Measurements from ENCODE around the gene MPP1.

Gene MPP1

GRCh38 chrX:154812341-154813101, 7.2 kb upstream of the MPP1 start:
- no peak for DNase-seq

GRCh38 chrX:154809939-154810665, 4.8 kb upstream of the MPP1 start:
- no peak for DNase-seq

GRCh38 chrX:154806837-154807501, 1.7 kb upstream of the MPP1 start:
- DNase-seq, result no peak

GRCh38 chrX:154805696-154806091, 409 bp upstream of the MPP1 start:
- no peak for DNase-seq

DNA sequence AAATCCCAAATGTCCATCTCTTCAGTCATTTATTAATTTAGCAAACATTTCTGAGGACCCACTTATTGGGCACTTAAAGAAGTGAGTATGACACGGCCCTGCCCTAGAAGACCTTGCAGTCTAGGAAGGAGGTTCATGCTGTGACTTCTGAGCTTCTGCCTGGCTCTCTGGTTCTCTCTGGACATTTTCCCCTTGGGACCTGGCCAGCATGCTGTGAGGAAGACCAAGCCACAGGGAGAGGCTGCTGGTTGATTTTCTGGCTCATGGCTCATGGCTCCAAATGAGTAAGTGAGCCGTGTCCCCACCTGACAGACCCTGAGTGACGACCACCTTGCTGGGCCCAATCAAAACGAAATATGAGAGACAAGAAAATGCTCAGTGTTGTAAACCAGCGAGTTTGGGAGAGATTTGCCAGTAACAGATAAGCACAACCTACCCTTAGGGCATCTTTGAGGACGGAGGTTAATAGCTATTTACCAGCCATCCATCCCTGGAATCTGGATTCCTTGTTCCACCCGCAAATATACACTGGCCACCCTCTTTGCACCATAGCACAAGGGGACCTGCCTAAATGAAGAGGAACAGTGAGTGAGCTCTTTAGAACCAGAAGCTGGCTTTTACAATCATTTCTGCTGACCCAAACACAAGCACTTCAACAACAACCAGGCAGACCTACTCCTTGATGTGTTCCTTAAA, 876 bp downstream of the MPP1 start:
- DNase-seq, result no peak

DNA sequence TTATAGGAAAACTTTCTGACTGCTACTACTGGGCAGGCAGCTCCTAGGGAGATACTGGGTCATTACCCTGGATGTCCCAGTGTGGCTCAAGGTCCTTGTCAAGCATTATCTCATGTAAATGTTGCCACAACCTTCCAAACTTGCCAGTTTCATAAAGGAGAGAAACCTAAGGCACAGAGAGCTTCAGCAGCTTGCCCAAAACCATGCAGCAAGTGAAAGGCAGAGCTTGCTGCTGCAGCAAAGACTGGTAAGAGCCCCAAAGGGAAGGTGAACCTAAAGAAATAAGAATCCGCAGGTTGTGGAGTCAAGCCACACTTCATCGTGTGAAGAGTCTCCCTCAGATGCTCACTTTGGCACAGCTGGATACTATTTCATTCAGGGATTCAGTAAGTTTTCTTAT, 2.3 kb downstream of the MPP1 start:
- no peak for DNase-seq

- no peak for DNase-seq
These were observed 4.6 kb downstream of the MPP1 start for GRCh38 chrX:154800478-154801210.

DNA sequence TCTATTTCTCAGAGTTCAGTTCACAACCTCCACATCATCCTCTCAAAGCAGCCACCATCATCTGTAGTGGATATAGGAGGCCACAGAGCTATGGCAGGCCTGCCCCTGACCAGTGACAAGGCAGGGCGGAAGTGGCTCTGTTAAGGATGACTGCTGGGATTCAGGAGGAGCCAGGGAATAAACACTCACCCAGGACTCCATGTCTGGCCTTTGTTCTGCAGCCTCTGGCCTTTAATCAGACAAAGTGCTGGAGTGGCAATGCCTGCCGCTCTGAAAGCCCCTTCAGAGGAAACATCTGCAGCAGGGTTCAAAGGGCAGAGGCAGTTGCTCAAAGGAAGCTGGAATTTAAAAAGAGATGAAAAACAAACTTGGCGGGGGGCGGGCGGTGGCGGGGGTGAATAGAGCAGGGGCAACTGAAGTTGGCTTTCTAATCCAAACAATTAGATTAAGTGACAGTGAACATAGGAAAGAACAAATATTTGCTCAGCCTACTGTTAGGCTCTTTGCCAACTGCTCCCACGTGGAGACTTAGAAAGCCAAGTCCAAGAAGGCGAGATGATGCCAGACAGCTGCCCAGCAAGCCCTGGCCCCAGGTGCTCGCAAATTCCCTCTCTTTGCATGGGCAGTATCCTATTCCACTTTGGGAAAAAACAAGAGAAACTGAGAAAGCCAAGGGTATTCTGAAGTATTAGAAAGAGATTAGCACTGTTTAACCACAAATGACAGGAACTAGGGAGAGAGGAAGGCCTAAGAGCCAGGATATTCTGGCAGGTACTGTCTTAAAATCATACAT, 5.5 kb downstream of the MPP1 start:
- no peak for DNase-seq

DNA sequence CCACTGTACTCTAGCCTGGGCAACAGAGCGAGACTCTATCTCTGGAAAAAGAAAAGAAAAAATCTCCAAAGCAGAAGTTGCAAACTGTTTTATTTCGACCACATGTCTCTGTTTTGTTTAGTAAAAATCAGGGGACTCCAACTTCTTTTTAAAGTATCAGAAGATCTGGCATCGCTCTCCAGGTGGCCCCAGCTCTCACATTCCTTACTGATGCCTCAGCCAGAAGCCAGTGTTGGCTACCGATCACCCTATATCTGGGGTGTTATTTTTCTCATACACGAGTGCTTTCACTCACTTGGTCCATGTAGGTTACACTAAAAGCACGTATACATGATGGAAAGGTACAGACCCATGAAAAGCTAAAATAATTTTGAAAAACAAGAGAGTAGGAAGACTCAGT, 8.3 kb downstream of the MPP1 start:
- DNase-seq, result no peak

GRCh38 chrX:154795016-154795415, 10.3 kb downstream of the MPP1 start:
- DNase-seq, result no peak

- DNase-seq, result no peak
These were observed 12.0 kb downstream of the MPP1 start for GRCh38 chrX:154793084-154793795.

GRCh38 chrX:154791939-154792338, 13.3 kb downstream of the MPP1 start:
- DNase-seq, result no peak

DNA sequence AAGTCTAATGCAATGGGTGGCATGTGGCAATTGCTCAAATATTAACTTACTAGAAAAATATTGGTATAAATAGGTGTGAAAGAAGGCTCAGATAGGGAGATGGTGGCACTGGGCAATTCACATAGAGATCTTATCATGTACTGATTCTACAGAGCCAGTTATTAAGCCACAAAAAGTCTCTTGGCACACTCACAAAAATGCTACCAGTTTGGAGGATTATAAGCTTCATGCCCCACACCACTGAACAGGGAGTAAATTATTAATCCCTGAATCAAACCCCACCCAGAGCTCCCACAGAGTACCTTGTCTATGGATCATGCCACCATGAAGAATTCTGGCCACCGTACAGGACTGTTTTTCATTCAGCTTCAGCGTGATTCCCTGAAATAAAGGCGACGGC, 13.8 kb downstream of the MPP1 start:
- no peak for DNase-seq

- DNase-seq, result no peak
These were observed 19.6 kb downstream of the MPP1 start for GRCh38 chrX:154785716-154786115.

GRCh38 chrX:154784149-154784995, 20.9 kb downstream of the MPP1 start:
- DNase-seq, result no peak

- DNase-seq, result no peak
These were observed 24.3 kb downstream of the MPP1 start for GRCh38 chrX:154780968-154781367.

GRCh38 chrX:154779261-154779660, 26.0 kb downstream of the MPP1 start:
- no peak for DNase-seq

GRCh38 chrX:154776753-154777152, 28.5 kb downstream of the MPP1 start:
- no peak for DNase-seq

GRCh38 chrX:154775419-154776349, 29.6 kb downstream of the MPP1 start:
- DNase-seq, result no peak

Data from NCI-H2107 (cell line).